PC-3 (cell line): ENCODE results near the gene DYNC2I2. TPM values are rescaled to one million over a fixed set of nuclear protein-coding genes. Genes with fewer than 3 reads are reported as not detected.

Source experiments
- ATAC-seq: fragments of 200-7000 bp; cut with Tn5 transposase; 2 replicates; pipeline ENCODE4 v1.9.1; 2020; ENCODE audit warnings: mild to moderate bottlenecking, moderate library complexity
- BruUV-seq: library from RNA; stranded (reverse); fragments of 400-500 nt; replicated peaks from 2 replicates; lab custom pipeline; 2021; lab: Mats Ljungman, UMichigan
- CTCF ChIA-PET: fragments of 300-600 bp; sonication (Branson Sonifier 250); formaldehyde crosslinking; loops from one replicate; lab custom pipeline; 2022; ENCODE audit warnings: antibody characterized with exemption; lab: Charles Lee
- POLR2A ChIA-PET: fragments of 300-600 bp; sonication (Branson Sonifier 250); formaldehyde crosslinking; loops from one replicate; lab custom pipeline; 2022; ENCODE audit warnings: antibody characterized with exemption; ENCODE audit not compliant: unreplicated experiment; lab: Charles Lee
- DNase-seq: peaks from one replicate; pipeline ENCODE4 v3.0.0-alpha.2; 2015
- H2AFZ ChIP-seq: fragments of 300-600 bp; sonication (generic); 2 replicates; pipeline ENCODE4 v1.6.0; 2016; ENCODE audit warnings: antibody characterized with exemption, low read length
- H3F3A ChIP-seq: fragments of 300-600 bp; sonication (generic); one replicate; pipeline ENCODE4 v1.6.0; 2017; ENCODE audit warnings: antibody characterized with exemption, low read length, control low read depth, mild to moderate bottlenecking; ENCODE audit not compliant: unreplicated experiment
- H3K27ac ChIP-seq: fragments of 300-600 bp; sonication (generic); 2 replicates; pipeline ENCODE4 v1.5.1; 2016; ENCODE audit warnings: mild to moderate bottlenecking, low read length
- H3K27me3 ChIP-seq: fragments of 300-600 bp; sonication (generic); 2 replicates; pipeline ENCODE4 v1.6.1; 2016; ENCODE audit warnings: low read length, mixed read lengths
- H3K36me3 ChIP-seq: fragments of 300-600 bp; sonication (generic); 2 replicates; pipeline ENCODE4 v1.6.1; 2016; ENCODE audit warnings: low read depth, mixed run types, low read length, mixed read lengths
- H3K4me1 ChIP-seq: fragments of 300-600 bp; sonication (generic); 2 replicates; pipeline ENCODE4 v1.5.1; 2016; ENCODE audit warnings: low read length; ENCODE audit not compliant: insufficient read depth
- H3K4me2 ChIP-seq: fragments of 300-600 bp; sonication (generic); 2 replicates; pipeline ENCODE4 v1.6.0; 2016; ENCODE audit warnings: low read length
- H3K4me3 ChIP-seq: fragments of 300-600 bp; sonication (generic); 2 replicates; pipeline ENCODE4 v1.5.1; 2016; ENCODE audit warnings: mild to moderate bottlenecking, low read length, mixed read lengths
- H3K79me2 ChIP-seq: fragments of 300-600 bp; sonication (generic); 2 replicates; pipeline ENCODE4 v1.6.1; 2017; ENCODE audit warnings: low read length, mixed read lengths
- H3K9ac ChIP-seq: fragments of 300-600 bp; sonication (generic); 2 replicates; pipeline ENCODE4 v1.6.0; 2016; ENCODE audit warnings: mild to moderate bottlenecking, low read length
- H3K9me2 ChIP-seq: fragments of 300-600 bp; sonication (generic); replicated peaks from 2 replicates; pipeline ENCODE4 v1.6.1; 2016; ENCODE audit warnings: mixed run types, low read length, mixed read lengths
- H3K9me3 ChIP-seq: fragments of 300-600 bp; sonication (generic); 2 replicates; pipeline ENCODE4 v1.6.1; 2016; ENCODE audit warnings: low read length, mixed read lengths
- H4K20me1 ChIP-seq: fragments of 300-600 bp; sonication (generic); 2 replicates; pipeline ENCODE4 v1.6.1; 2016; ENCODE audit warnings: low read length, mixed read lengths
- CTCF ChIP-seq: fragments of 300-600 bp; sonication (generic); conservative IDR thresholded peaks from 2 replicates; pipeline ENCODE4 v1.5.1; 2017; ENCODE audit warnings: antibody characterized with exemption, low read depth, mild to moderate bottlenecking, low read length
- EZH2 ChIP-seq: fragments of 300-600 bp; sonication (generic); IDR thresholded peaks from one replicate; pipeline ENCODE4 v1.6.1; 2017; ENCODE audit warnings: antibody characterized with exemption, mild to moderate bottlenecking, low read length; ENCODE audit not compliant: unreplicated experiment
- EZH2phosphoT487 ChIP-seq: fragments of 300-600 bp; sonication (generic); IDR thresholded peaks from 2 replicates; pipeline ENCODE4 v1.6.1; 2018; ENCODE audit warnings: mild to moderate bottlenecking, antibody characterized with exemption, low read length, borderline replicate concordance
- intact Hi-C: fragments of 100-400 bp; cut with micrococcal nuclease; formaldehyde crosslinking; loops from 2 replicates; pipeline ENCODE4 v1.9.0; 2023
- total RNA-seq: library from RNA; depleted of rRNA; stranded (reverse); fragments of >200 nt; gene quantifications from 2 replicates; pipeline ENCODE4 v1.2.3, GENCODE V29; 2014

DYNC2I2 gene
- total RNA-seq, 1 experiment from 2014 or later: 196 TPM

- no peak overlapping the region for H3K9ac ChIP-seq
- H3K9me3 ChIP-seq: no peaks in the 10 kb centered on the region
Observed at GRCh38 chr9:128705051-128705965, 48.7 kb upstream of the DYNC2I2 start.

GRCh38 chr9:128704356-128704670 is 47.7 kb upstream of the DYNC2I2 start:
- Histone ChIP-seq H2AFZ (no peak overlapping the region), H3K4me2 (no peak overlapping the region), H3F3A (no peaks in the 10 kb centered on the region), H3K9me3 (no peaks in the 10 kb centered on the region), H3K79me2 (no peaks in the 10 kb centered on the region), H3K4me1 (no peaks in the 10 kb centered on the region), H3K27me3 (no peaks in the 10 kb centered on the region), H3K27ac (no peak overlapping the region), H3K4me3 (no peak overlapping the region), H3K9me2 (no peaks in the 10 kb centered on the region), H3K36me3 (no peaks in the 10 kb centered on the region), H4K20me1 (no peaks in the 10 kb centered on the region), H3K9ac (no peak overlapping the region)
- ChIA-PET CTCF (interaction anchor here (0.7 kb wide), 1 partner anchor 493 kb away, joined by 6 read pairs; no protein-coding TSS in a partner anchor), POLR2A (no interaction called here)
- TF ChIP-seq CTCF: no peak
- no peak for TF ChIP-seq EZH2
- TF ChIP-seq EZH2phosphoT487: no peak
- DNase-seq (no peak), ATAC-seq (no peak)
- intact Hi-C loops: no loop called here
- no TSS peak for BruUV-seq

More at GRCh38 chr9:128705051-128705965, 48.7 kb upstream of the DYNC2I2 start:
- no peak for TF ChIP-seq EZH2
- TF ChIP-seq CTCF: no peak
- no peak for TF ChIP-seq EZH2phosphoT487
- no peak overlapping the region for H3K27ac ChIP-seq
- ATAC-seq: no peak
- CTCF ChIA-PET: no interaction called here
- DNase-seq: no peak
- no peak overlapping the region for H3K4me3 ChIP-seq
- no peaks in the 10 kb centered on the region for H3K79me2 ChIP-seq
- BruUV-seq: TSS peak; percentile 14
- intact Hi-C loops: no loop called here
- POLR2A ChIA-PET: interaction anchor here (0.6 to 0.7 kb wide), 2 partner anchors 10 to 459 kb away, joined by 3 read pairs; no protein-coding TSS in a partner anchor
- H3K27me3 ChIP-seq: no peaks in the 10 kb centered on the region
- no peaks in the 10 kb centered on the region for H3K4me1 ChIP-seq
- H4K20me1 ChIP-seq: no peaks in the 10 kb centered on the region
- H3K9me2 ChIP-seq: no peaks in the 10 kb centered on the region
- no peaks in the 10 kb centered on the region for H3K36me3 ChIP-seq
- no peaks in the 10 kb centered on the region for H3F3A ChIP-seq
- no peak overlapping the region for H3K4me2 ChIP-seq
- H2AFZ ChIP-seq: no peak overlapping the region
